Ovary (tissue), 3 donors: ENCODE results near the gene TRPM2.

ENCODE experiments used
- CTCF ChIP-seq, 3 donors: fragments of 450-650 bp in 2 of 3; fragments of 200-600 bp in 1 of 3; IDR thresholded peaks; one replicate each; pipeline versions ENCODE4 v1.5.1 to v1.8.0; 2016 to 2022; ENCODE audit warnings: antibody characterized with exemption in 3 of 3, mild to moderate bottlenecking in 1 of 3
- EP300 ChIP-seq: sonication (generic); formaldehyde crosslinking; IDR thresholded peaks from one replicate; pipeline ENCODE4 v1.6.1; 2017; ENCODE audit warnings: antibody characterized with exemption
- donor health status: DM: no; HTN: no; CAD: no.

GRCh38 chr21:44321846-44322450, 31.5 kb upstream of the TRPM2 start:
- no peak for TF ChIP-seq CTCF (IDR thresholded peaks at IDR 0.05)
- TF ChIP-seq EP300 = no peak
